ENCODE measurements around the gene EHBP1.

Gene EHBP1

DNA sequence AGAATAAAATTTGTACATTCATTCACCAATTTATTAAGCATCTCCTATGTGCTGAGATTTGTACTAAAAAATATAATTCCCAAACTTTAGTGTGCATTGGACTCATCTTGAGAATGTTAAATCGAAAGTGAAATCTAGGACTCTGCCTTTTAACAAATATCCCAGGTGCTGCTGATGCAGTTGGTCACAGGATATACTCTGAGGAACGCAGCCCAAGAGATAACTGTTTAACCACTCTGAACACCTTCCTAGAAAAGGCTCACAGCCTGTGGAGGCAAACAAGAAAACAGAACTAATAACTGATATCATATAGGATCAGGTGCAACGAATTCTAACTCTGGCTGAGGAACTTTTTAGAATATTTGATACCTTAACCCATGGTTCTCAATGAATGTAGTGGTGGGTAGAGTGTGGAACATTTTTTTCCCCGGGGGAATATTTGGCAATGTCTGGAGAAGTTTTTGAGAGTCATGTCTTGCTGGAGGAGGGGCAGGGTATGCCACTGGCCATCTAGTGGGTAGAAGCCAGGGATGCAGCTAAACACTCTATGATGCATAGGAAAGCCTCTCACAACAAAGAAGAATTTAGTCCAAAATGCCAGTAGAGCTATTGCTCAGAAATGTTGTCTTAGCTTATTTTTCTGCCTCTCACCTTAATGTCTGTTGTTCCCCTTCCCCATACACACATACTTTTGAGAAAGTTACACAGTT lies 96.5 kb downstream of the EHBP1 start:
- no peak overlapping the region for H3K4me3 ChIP-seq
- no peak for TF ChIP-seq Cebpa-rat (IDR thresholded peaks at IDR 0.05)
- peak overlapping the region; percentile 4; the same call in 1 of the 2 replicates for H3K4me2 ChIP-seq

DNA sequence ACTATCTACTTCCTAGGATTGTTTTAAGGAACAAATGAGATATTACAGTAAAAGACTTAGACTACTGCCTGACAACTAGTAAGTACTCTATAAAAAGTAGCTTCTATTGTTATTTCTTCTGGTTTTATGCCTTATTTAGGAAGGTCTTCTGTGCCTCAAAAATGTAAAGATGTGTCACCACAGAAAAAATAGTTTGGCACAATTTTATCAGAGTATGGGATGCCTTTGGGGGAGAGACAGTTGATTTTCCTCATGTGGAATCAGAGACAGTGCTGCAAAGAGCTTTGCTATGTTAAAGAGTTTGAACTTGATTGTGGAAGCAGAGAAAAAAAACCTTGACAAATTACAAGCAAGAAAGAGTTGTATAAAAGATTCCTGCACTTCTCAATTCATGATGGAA lies 98.4 kb downstream of the EHBP1 start:
- H3K4me2 ChIP-seq = no peak overlapping the region
- H3K27me3 ChIP-seq = no peaks in the 10 kb centered on the region
- H3K9ac ChIP-seq = no peak overlapping the region
- peaks cover 17% of the 10 kb centered on the region; the same call in 1 of the 2 replicates for H3K36me3 ChIP-seq
- peaks cover 18% of the 10 kb centered on the region for H3K4me1 ChIP-seq
- no peak for TF ChIP-seq Cebpa-rat (IDR thresholded peaks at IDR 0.05)
- no peaks in the 10 kb centered on the region for H4K20me1 ChIP-seq
- H3K4me3 ChIP-seq = no peak overlapping the region
- no peak overlapping the region for H3K27ac ChIP-seq
- peaks cover 20% of the 10 kb centered on the region for H3K9me3 ChIP-seq

More for the DNA sequence above, 96.5 kb downstream of the EHBP1 start:
- Histone ChIP-seq H4K20me1 (no peaks in the 10 kb centered on the region), H3K4me1 (peaks cover 7% of the 10 kb centered on the region), H3K27ac (no peak overlapping the region), H3K27me3 (no peaks in the 10 kb centered on the region), H3K36me3 (peaks cover 13% of the 10 kb centered on the region; the same call in 1 of the 2 replicates), H3K9me3 (peaks cover 6% of the 10 kb centered on the region; the same call in 1 of the 2 replicates), H3K9ac (no peak overlapping the region)

DNA sequence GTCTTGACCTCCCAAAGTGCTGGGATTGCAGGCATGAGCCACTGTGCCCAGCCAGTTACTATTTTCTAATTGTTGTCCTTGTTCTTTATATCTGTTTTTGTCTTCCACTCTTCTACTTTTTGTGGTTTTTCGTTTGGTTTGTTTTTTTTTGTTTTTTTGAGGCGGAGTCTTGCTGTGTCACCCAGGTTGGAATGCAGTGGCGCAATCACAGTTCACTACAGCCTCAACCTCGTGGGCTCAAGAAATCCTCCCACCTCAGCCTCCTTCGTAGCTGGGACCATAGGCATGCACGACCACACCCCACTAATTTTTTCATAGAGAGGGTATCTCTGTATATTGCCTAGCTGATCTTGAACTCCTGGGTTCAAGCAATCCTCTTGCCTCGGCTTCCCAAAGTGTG lies 100.7 kb downstream of the EHBP1 start:
- Histone ChIP-seq H3K4me2 (no peak overlapping the region), H3K9me3 (peaks cover 20% of the 10 kb centered on the region), H3K9ac (no peak overlapping the region), H3K4me1 (peaks cover 23% of the 10 kb centered on the region), H3K27ac (no peak overlapping the region), H3K27me3 (no peaks in the 10 kb centered on the region), H3K4me3 (no peak overlapping the region), H4K20me1 (no peaks in the 10 kb centered on the region), H3K36me3 (peaks cover 17% of the 10 kb centered on the region; the same call in 1 of the 2 replicates)
- TF ChIP-seq Cebpa-rat (IDR thresholded peaks at IDR 0.05) = no peak

DNA sequence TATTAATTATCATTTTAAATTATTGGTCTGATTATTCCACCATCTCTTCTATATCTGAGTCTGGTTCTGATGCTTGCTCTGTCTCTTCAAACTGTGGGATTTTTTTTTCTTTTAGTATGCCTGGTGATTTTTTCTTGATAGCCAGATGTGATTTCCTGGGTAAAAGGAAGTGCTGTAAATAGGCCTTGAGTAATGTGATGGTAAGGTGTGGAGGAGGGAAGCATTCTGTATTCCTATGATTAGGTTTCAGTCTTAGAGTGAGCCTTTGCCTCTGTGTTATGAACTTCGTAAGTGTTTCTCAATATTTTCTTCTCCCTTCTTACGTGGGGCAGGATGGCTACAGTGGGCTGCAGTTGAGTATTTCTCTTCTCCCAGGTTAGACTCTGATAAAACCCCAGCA lies 103.0 kb downstream of the EHBP1 start:
- no peak overlapping the region for H3K27ac ChIP-seq
- H3K9ac ChIP-seq = no peak overlapping the region
- H3K4me1 ChIP-seq = peaks cover 16% of the 10 kb centered on the region
- H3K27me3 ChIP-seq = no peaks in the 10 kb centered on the region
- peak overlapping the region; percentile 49 for H3K4me2 ChIP-seq
- TF ChIP-seq Cebpa-rat (IDR thresholded peaks at IDR 0.05) = no peak
- peaks cover 24% of the 10 kb centered on the region; the same call in 1 of the 2 replicates for H3K36me3 ChIP-seq
- H3K4me3 ChIP-seq = no peak overlapping the region
- H4K20me1 ChIP-seq = no peaks in the 10 kb centered on the region
- peaks cover 25% of the 10 kb centered on the region for H3K9me3 ChIP-seq

DNA sequence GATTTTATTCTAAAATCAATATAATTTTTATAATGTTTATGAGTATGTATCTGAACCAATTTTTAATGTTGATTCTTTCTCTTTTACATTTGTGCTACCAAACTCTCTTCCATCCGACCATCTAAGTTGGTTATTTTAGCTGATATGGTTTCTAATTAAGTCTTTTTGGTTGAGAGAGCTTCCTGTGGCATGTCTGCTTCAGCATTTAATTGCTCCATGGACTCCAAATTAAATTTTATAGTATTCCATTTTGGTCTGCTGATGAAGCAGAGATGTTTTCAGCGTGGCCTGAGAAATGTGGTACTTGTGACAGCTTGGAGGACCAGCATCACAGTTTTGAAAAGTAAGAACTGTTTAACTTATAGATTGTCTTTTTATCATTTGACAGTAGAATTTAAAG lies 105.6 kb downstream of the EHBP1 start:
- Histone ChIP-seq H3K4me2 (no peak overlapping the region), H4K20me1 (no peaks in the 10 kb centered on the region), H3K27me3 (no peaks in the 10 kb centered on the region), H3K4me3 (no peak overlapping the region), H3K36me3 (peaks cover 20% of the 10 kb centered on the region; the same call in 1 of the 2 replicates), H3K27ac (no peak overlapping the region), H3K9ac (no peak overlapping the region), H3K4me1 (peaks cover 16% of the 10 kb centered on the region), H3K9me3 (peaks cover 22% of the 10 kb centered on the region)
- no peak for TF ChIP-seq Cebpa-rat (IDR thresholded peaks at IDR 0.05)

DNA sequence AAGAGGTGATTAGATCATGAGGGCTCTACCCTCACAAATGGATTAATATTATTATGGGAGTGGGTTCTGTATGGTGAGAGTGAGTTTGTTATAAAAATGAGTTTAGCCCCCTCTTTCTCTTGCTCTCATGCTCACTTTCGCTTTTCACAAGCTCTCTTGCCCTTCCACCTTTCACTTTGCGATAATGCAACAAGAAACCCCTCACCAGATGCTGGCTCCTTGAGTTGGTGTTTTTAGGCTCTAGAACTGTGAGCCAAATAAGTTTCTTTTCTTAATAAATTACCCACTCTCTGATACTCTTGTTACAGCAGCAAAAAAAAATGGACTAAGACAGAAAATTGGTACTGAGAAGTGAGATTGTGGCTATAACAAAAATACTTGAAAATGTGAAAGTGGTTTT lies 106.5 kb downstream of the EHBP1 start:
- peaks cover 19% of the 10 kb centered on the region for H3K9me3 ChIP-seq
- H3K27me3 ChIP-seq = no peaks in the 10 kb centered on the region
- H3K9ac ChIP-seq = no peak overlapping the region
- H3K27ac ChIP-seq = no peak overlapping the region
- H4K20me1 ChIP-seq = no peaks in the 10 kb centered on the region
- TF ChIP-seq Cebpa-rat (IDR thresholded peaks at IDR 0.05) = no peak
- H3K4me2 ChIP-seq = no peak overlapping the region
- peaks cover 16% of the 10 kb centered on the region for H3K4me1 ChIP-seq
- H3K4me3 ChIP-seq = no peak overlapping the region
- 0 out of 2 replicates have a peak, but pooled peaks cover 13% of the 10 kb centered on the region for H3K36me3 ChIP-seq

DNA sequence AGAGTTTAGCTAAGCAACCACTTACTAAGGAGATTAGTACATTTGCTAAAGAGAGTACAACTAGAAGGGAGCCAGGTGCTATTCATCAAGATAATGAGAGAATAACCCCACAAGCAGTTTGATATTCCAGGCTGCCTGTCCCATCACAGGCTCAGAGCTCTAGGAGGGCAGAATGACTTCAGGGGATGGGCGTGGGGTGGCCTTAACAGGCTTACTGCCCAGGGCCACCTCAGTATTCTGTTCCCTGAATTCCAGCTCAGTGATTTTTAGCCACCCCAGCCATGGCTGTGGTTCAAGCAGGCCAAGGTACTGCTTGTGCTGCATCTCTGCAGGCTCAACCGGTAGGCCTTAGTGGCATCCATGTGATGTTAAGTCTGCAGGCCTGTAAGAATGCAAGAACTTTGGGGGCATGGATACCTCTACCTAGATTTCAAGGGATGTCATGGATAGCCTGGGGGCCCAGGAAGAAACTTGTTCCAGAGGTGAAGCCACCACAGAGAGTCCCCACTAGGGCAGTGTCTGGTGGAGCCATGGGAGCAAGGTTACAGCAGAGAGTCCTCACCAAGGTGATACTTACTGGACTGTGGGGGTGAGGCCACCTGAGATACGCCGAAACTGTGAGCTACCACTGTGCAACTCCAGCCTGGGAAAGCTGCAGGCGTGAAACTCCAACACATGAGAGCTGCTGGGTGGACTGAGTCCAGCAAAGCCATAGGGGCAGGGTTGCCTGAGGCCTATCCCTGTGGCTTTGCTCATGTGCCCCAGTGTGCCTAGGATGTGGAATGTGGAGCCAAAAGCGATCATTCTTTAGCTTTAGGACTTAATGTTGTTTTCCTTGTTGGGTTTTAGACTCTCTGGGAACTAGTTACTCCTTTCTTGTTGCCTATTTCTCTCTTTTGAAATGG lies 107.7 kb downstream of the EHBP1 start:
- peaks cover 7% of the 10 kb centered on the region; the same call in 1 of the 2 replicates for H3K9me3 ChIP-seq
- H4K20me1 ChIP-seq = no peaks in the 10 kb centered on the region
- H3K36me3 ChIP-seq = 0 out of 2 replicates have a peak, but pooled peaks cover 10% of the 10 kb centered on the region
- H3K27me3 ChIP-seq = no peaks in the 10 kb centered on the region
- no peak overlapping the region for H3K4me3 ChIP-seq
- peaks cover 13% of the 10 kb centered on the region for H3K4me1 ChIP-seq
- no peak overlapping the region for H3K27ac ChIP-seq
- no peak overlapping the region for H3K4me2 ChIP-seq
- TF ChIP-seq Cebpa-rat (IDR thresholded peaks at IDR 0.05) = no peak
- no peak overlapping the region for H3K9ac ChIP-seq

DNA sequence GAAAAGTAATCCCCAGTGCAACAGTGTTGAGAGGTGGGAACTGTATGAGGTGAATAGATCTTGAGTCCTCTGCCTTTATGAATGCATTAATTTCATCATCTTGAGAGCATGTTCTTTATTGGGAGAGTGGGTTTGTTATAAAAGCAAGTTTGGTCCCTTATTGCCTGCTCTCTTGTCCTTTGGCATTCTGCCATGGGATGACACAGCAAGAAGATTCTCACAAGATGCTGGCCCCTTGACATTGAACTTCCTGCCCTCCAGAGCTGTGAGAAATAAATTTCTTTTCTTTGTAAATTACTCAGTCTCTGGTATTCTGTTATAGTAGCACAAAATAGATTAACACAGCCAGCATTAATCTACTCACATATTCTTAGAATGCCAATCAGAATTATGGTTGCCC lies 108.6 kb downstream of the EHBP1 start:
- no peak overlapping the region for H3K4me2 ChIP-seq
- no peak overlapping the region for H3K9ac ChIP-seq
- H3K4me3 ChIP-seq = no peak overlapping the region
- peaks cover 4% of the 10 kb centered on the region for H3K4me1 ChIP-seq
- H3K9me3 ChIP-seq = 0 out of 2 replicates have a peak, but pooled peaks cover 5% of the 10 kb centered on the region
- H3K27me3 ChIP-seq = no peaks in the 10 kb centered on the region
- no peak for TF ChIP-seq Cebpa-rat (IDR thresholded peaks at IDR 0.05)
- H3K27ac ChIP-seq = no peak overlapping the region
- H3K36me3 ChIP-seq = 0 out of 2 replicates have a peak, but pooled peaks cover 10% of the 10 kb centered on the region
- no peaks in the 10 kb centered on the region for H4K20me1 ChIP-seq

DNA sequence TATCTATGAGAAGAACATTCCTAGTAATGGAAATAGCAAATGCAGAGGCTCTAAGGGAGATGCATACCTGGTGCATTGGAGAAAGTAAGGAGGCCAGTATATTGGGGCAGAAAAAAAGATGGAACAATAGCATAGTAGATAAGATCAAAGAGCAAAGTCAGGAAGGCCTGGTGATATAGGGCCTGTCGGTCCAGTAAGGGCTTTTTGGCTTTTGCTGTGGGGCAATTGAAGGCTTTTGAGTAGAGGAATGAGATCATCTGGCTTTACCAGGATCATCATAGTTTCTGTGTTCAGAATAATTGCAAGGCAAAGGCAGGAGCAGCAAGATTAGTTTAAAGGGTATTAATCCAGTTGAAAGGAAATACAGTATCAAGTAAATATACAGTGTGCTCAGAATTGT lies 111.8 kb downstream of the EHBP1 start:
- H3K9me3 ChIP-seq = 0 out of 2 replicates have a peak, but pooled peaks cover 5% of the 10 kb centered on the region
- H3K27me3 ChIP-seq = no peaks in the 10 kb centered on the region
- H3K27ac ChIP-seq = no peak overlapping the region
- no peaks in the 10 kb centered on the region for H4K20me1 ChIP-seq
- H3K4me1 ChIP-seq = no peaks in the 10 kb centered on the region; the same call in 1 of the 2 replicates
- TF ChIP-seq Cebpa-rat (IDR thresholded peaks at IDR 0.05) = no peak
- no peak overlapping the region for H3K9ac ChIP-seq
- H3K4me3 ChIP-seq = no peak overlapping the region
- H3K4me2 ChIP-seq = no peak overlapping the region
- 0 out of 2 replicates have a peak, but pooled peaks cover 10% of the 10 kb centered on the region for H3K36me3 ChIP-seq
